ENCODE data around the gene DOK7. TPM values are rescaled to one million over a fixed set of nuclear protein-coding genes. Genes with fewer than 3 reads are reported as not detected.

Gene DOK7
- total RNA-seq, 1 donor, result not detected

DNA sequence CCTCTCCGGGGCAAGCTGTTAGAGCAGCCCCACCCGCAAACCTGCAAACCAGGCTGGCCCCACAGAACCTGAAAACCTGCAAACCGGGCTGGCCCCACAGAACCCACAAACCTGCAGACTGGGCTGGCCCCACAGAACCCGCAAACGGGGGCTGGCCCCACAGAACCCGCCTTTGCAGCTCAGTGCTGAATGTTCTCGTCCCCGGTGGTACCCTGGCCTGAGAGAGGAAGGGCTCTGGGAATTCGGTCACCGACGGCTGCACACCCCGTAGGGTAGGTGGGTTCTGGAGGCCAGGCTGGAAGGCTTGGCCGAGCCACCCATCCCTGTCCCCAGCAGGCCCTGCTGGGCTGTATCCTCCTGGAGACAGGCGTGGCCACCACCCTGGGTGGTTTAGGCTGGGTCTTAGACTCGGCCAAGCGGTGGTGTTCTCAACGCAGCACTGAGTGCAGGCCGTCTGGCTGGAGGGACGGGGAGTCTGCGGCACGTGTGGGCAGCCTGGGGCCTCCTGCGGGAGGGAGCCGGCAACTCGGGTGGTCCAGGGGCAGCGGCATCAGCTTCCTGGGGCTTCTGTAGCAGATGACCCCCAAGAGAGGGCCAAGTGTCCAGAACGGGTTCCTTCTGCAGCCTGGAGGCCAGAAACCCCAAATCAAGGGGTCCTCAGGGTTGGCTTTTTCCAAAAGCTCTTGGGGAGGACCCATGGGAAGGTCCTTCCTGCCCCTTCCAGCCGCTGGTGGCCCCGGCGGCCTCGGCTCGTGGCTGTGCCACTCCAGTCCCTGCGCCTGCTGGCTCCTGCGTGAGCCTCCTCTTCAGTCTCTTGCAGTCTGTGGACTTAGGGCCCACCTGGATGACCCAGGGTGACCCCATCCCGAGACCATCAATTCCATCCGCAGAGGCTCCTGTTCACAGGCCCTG, 15.6 kb downstream of the DOK7 start:
- H3K4me3 ChIP-seq (ENCODE audit: low read depth, low read length), result no peak overlapping the region
- no peak for DNase-seq (ENCODE audit: low read depth)
- TF ChIP-seq CTCF (IDR thresholded peaks at IDR 0.05; ENCODE audit: insufficient read depth, low read depth, low read length), result no peak

DNA sequence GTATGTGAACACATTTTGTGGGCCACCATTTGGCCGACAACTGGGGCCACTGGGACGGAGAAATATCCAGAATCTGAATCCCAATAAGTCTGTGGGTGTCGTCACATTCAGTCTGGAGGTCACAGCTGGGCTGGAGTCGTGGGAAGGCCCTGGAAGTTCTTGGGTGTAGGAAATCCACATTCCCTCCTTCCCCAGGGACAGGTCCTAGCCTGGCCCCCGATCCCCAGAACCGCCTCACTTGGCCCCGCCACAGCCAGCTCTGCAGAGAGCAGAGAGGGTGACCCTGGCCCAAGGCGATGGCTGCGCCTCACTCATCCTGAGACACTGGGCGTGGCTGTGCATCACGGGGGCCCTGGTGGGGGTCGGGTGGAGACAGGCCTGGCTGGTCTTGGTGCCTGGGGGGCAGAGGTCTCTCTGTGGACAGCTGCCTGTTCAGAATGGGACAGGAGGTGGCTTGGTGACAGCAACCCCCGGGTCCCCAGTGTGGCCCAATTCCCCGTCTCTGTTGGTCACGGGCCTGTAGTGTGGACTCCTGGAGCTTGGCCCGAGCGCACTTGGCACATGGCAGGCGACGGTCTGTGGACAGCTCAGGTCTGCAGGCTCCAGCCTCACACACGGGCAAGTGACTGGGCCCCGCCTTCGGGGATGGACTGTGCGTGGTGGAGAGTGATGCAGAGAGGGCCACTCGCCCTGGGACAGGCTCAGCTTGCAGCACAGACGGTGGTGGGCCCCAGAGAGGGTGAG, 16.4 kb downstream of the DOK7 start:
- TF ChIP-seq CTCF (IDR thresholded peaks at IDR 0.05; ENCODE audit: insufficient read depth, low read depth, low read length), result no peak
- no peak for DNase-seq (ENCODE audit: low read depth)
- H3K4me3 ChIP-seq (ENCODE audit: low read depth, low read length), result no peak overlapping the region

DNA sequence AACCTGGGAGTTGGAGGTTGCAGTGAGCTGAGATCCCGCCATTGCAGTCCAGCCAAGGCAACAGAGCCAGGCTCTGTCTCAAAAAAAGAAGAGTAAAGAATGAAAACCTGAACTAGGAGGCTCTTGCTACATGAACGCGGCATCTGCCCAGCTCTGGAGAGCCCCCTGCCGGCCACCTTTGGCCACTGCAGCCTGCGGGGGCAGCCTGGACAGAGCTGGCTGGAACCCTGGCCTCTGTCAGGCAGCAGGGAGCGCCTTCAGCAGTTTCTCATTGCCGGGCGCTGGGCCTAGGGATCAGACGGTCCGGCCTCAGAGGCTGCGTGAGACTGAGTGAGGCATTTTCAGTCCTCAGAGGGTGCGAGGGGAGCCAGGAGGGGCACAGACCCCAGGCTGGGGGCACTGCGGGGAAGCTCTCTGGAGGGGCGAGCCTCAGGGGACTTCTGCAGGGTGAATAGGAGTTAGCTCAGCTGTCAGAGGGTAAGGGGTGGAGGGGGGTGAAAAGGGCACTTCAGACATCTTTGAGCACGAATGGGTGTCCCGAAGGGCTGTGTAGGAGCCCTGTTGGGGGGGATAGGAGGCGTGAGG, 17.5 kb downstream of the DOK7 start:
- peak; percentile 71 for DNase-seq (ENCODE audit: low read depth)
- TF ChIP-seq CTCF (IDR thresholded peaks at IDR 0.05; ENCODE audit: insufficient read depth, low read depth, low read length), result peak; percentile 99
- no peak overlapping the region for H3K4me3 ChIP-seq (ENCODE audit: low read depth, low read length)

DNA sequence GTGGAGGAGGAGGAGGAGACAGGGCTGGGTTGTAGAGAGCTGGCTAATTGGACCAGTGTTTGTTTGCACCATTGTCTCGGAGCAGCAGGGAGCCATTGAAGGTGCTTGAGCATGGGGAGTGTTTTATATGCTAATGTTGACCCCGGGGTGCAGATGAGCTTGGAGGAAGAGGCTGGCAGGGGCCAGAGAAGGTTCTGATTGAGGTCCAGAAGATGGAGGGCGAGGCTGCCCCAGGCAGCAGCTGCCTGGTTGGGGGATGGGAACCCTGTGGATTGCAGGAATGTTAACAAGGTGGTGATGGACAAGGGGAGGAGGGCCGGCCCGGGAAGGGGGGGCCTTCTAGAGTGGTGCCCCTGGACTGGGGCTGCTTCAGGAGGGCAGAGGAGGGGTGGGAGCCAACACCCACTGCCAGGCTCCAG, 18.0 kb downstream of the DOK7 start:
- H3K4me3 ChIP-seq (ENCODE audit: low read depth, low read length), result no peak overlapping the region
- no peak for TF ChIP-seq CTCF (IDR thresholded peaks at IDR 0.05; ENCODE audit: insufficient read depth, low read depth, low read length)
- no peak for DNase-seq (ENCODE audit: low read depth)

- no peak for DNase-seq (ENCODE audit: low read depth)
- no peak for TF ChIP-seq CTCF (IDR thresholded peaks at IDR 0.05; ENCODE audit: insufficient read depth, low read depth, low read length)
- H3K4me3 ChIP-seq (ENCODE audit: low read depth, low read length), result no peak overlapping the region
Measured at GRCh38 chr4:3481783-3482393, 18.8 kb downstream of the DOK7 start.

- no peak for TF ChIP-seq CTCF (IDR thresholded peaks at IDR 0.05; ENCODE audit: insufficient read depth, low read depth, low read length)
- no peak overlapping the region for H3K4me3 ChIP-seq (ENCODE audit: low read depth, low read length)
- DNase-seq (ENCODE audit: low read depth), result no peak
Measured at GRCh38 chr4:3482707-3483106, 19.6 kb downstream of the DOK7 start.

All from fibroblast of villous mesenchyme (primary cell).